NOMO-1 (cell line): ENCODE measurements around the gene SMPD4.
"Not testable (repeated sequence)": the region's sequence is repeated elsewhere in the genome, so short reads cannot be mapped to it uniquely, and the experiment has no call there.

Source experiments
- DNase-seq, 2 experiments: peaks; one replicate each; lab custom pipeline; 2025; ENCODE audit not compliant: unreplicated experiment in 2 of 2; lab: John Stamatoyannopoulos, UW

SMPD4 gene

GRCh38 chr2:130141645-130142370 lies 39.6 kb downstream of the SMPD4 start:
- not testable (repeated sequence) for DNase-seq

- DNase-seq: not testable (repeated sequence)
Observed at GRCh38 chr2:130141002-130141401, 40.4 kb downstream of the SMPD4 start.

GRCh38 chr2:130140516-130140915 lies 40.9 kb downstream of the SMPD4 start:
- not testable (repeated sequence) for DNase-seq

GRCh38 chr2:130139331-130140280 lies 41.8 kb downstream of the SMPD4 start:
- not testable (repeated sequence) for DNase-seq

- DNase-seq: not testable (repeated sequence)
Observed at GRCh38 chr2:130138841-130139251, 42.6 kb downstream of the SMPD4 start.

- DNase-seq: not testable (repeated sequence)
Observed at GRCh38 chr2:130138326-130138725, 43.1 kb downstream of the SMPD4 start.

- DNase-seq: not testable (repeated sequence)
Observed at GRCh38 chr2:130137118-130137517, 44.3 kb downstream of the SMPD4 start.

- DNase-seq: not testable (repeated sequence)
Observed at GRCh38 chr2:130136546-130136945, 44.9 kb downstream of the SMPD4 start.

- no peak for DNase-seq
Observed at GRCh38 chr2:130135692-130136541, 45.5 kb downstream of the SMPD4 start.

- not testable (repeated sequence) for DNase-seq
Observed at GRCh38 chr2:130129120-130129829, 52.1 kb downstream of the SMPD4 start, which contains the start of gene POTEF. POTEF (minus strand) TSS chr2:130129222; CDS start chr2:130120515, 8,707 bp downstream.

- DNase-seq: not testable (repeated sequence)
Observed at GRCh38 chr2:130128464-130128863, 52.9 kb downstream of the SMPD4 start.

- not testable (repeated sequence) for DNase-seq
Observed at GRCh38 chr2:130127726-130128125, 53.7 kb downstream of the SMPD4 start.

- DNase-seq: not testable (repeated sequence)
Observed at GRCh38 chr2:130120924-130121323, 60.5 kb downstream of the SMPD4 start.

GRCh38 chr2:130102597-130103363 lies 78.6 kb downstream of the SMPD4 start:
- DNase-seq: not testable (repeated sequence)
